ENCODE measurements around the gene LAMC3. TPM values are rescaled to one million over a fixed set of nuclear protein-coding genes. Genes with fewer than 3 reads are reported as not detected.
"Not testable (repeated sequence)": the region's sequence is repeated elsewhere in the genome, so short reads cannot be mapped to it uniquely, and the experiment has no call there.

Gene LAMC3
- total RNA-seq, 1 donor from 2014 or later: 0.29 TPM

DNA sequence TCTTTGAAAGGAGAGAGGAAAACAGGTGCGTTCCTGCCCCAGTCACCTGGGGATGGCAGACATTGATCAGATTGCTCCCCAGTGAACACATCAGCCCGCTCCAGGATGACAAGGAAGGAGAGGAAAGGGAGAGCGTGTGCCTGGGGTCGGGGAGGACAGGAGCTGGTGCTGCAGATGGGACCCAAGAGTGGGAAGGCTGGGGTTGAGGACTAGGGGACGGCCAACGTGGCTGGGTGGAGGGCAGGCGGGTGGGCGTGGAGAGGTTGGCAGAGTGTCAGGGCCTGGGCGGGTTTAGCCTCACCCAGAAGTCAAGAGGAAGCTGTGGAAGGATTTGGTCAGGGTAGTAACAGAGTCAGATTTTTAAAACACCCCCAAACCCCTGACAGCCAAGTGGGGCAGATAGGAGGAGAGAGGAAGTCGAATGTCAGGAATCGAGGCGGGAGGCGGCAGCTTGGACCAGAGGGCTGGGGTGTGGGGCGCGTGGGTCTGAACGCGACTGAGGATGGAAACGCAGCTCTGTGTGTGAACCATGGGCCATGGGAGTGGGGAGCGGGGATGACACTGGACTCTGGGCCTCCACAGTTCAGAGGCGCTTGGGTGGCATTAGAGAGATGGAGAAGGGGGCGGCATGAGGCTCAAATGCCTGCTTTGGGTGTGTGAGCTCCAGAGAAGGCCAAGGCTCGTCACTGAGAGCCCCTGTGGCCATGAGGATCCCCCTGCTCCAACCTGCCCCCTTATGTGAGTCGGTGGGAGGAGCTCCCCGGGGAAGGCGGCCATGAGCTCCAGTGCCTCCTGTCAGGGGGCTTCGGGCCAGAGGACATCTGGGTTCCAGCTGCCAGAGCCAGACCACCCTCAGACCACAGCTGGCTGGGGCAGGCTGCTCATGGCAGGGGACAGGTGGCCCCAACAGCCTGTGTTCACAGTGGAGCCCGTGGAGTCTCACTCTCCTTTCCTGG, 24.6 kb downstream of the LAMC3 start:
- no peak for DNase-seq (ENCODE audit: low read depth)
- H3K4me3 ChIP-seq (ENCODE audit: low read depth, low read length): no peak overlapping the region
- TF ChIP-seq, protein P1, sequence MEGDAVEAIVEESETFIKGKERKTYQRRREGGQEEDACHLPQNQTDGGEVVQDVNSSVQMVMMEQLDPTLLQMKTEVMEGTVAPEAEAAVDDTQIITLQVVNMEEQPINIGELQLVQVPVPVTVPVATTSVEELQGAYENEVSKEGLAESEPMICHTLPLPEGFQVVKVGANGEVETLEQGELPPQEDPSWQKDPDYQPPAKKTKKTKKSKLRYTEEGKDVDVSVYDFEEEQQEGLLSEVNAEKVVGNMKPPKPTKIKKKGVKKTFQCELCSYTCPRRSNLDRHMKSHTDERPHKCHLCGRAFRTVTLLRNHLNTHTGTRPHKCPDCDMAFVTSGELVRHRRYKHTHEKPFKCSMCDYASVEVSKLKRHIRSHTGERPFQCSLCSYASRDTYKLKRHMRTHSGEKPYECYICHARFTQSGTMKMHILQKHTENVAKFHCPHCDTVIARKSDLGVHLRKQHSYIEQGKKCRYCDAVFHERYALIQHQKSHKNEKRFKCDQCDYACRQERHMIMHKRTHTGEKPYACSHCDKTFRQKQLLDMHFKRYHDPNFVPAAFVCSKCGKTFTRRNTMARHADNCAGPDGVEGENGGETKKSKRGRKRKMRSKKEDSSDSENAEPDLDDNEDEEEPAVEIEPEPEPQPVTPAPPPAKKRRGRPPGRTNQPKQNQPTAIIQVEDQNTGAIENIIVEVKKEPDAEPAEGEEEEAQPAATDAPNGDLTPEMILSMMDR (conservative IDR thresholded peaks at IDR 0.05; ENCODE audit: low read depth, low read length): no peak

DNA sequence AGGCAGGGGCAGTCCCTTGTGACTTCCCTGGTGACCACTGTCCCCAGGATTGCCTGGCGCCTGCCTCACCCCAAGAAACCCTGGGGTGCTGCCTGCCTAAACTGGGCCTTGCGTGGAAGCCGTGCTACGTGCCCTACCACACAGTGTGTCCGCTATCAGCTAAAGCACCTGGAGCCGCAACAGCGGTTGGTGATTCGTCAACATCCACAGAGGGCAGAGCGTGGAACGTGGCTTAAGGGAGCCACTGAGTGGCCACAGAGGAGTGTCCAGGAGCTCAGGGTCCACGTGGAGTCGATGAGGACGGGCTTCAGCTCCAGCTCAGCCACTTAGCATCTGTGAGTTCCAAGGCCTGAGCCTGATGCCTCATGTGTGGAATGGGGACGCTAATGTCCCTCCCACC, 25.3 kb downstream of the LAMC3 start:
- DNase-seq (ENCODE audit: low read depth): no peak
- no peak overlapping the region for H3K4me3 ChIP-seq (ENCODE audit: low read depth, low read length)
- TF ChIP-seq, protein P1 (conservative IDR thresholded peaks at IDR 0.05; ENCODE audit: low read depth, low read length): no peak

DNA sequence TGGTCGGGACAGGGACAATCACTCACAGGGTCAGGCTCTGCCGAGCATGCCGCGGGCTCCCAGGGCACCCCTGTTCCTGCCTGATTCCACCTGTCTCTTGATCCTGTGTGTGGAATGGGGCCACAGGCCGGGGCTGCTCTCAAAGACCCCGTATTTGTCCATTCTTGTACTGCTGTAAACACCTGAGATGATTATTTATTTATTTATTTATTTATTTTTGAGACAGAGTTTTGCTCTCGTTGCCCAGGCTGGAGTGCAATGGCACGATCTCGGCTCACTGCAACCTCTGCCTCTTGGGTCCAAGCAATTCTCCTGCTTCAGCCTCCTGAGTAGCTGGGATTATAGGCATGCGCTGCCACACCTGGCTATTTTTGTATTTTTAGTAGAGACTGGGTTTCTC, 25.8 kb downstream of the LAMC3 start:
- not testable (repeated sequence) for H3K4me3 ChIP-seq (ENCODE audit: low read depth, low read length); DNase-seq (ENCODE audit: low read depth)

DNA sequence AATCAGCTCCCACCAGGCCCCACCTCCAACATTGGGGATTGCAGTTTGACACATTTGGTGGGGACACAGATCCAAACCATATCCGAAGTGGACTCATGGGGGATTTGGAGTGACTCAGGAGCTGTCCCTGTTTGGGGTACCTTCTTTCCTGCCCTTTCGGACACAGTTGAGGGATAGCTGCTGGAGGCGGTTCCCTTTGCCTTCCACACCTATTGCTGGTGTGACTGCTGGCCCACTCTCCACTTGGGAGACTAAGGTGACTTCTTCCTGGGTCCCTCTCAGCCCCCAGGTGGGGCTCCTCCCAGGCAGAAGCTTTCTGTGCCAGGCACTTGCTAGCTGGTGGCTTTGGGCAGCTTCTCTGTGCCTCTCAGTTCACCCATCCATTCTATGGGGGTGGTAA, 26.6 kb downstream of the LAMC3 start:
- H3K4me3 ChIP-seq (ENCODE audit: low read depth, low read length): no peak overlapping the region
- TF ChIP-seq, protein P1 (conservative IDR thresholded peaks at IDR 0.05; ENCODE audit: low read depth, low read length): no peak
- DNase-seq (ENCODE audit: low read depth): no peak

DNA sequence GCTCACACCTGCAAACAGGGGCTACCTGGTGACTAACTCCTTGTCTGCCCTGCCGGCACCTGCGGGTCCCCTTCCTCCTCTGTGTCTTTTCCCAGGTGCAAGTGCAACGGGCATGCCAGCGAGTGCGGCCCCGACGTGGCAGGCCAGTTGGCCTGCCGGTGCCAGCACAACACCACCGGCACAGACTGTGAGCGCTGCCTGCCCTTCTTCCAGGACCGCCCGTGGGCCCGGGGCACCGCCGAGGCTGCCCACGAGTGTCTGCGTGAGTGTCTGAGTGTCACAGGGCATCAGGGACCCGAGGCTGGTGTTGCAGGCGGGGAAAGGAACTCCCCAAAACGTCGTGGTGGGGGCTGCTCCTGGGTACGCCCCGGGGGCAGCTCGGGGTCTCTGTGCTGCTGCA, 27.1 kb downstream of the LAMC3 start:
- no peak for DNase-seq (ENCODE audit: low read depth)
- TF ChIP-seq, protein P1 (conservative IDR thresholded peaks at IDR 0.05; ENCODE audit: low read depth, low read length): no peak
- H3K4me3 ChIP-seq (ENCODE audit: low read depth, low read length): no peak overlapping the region

DNA sequence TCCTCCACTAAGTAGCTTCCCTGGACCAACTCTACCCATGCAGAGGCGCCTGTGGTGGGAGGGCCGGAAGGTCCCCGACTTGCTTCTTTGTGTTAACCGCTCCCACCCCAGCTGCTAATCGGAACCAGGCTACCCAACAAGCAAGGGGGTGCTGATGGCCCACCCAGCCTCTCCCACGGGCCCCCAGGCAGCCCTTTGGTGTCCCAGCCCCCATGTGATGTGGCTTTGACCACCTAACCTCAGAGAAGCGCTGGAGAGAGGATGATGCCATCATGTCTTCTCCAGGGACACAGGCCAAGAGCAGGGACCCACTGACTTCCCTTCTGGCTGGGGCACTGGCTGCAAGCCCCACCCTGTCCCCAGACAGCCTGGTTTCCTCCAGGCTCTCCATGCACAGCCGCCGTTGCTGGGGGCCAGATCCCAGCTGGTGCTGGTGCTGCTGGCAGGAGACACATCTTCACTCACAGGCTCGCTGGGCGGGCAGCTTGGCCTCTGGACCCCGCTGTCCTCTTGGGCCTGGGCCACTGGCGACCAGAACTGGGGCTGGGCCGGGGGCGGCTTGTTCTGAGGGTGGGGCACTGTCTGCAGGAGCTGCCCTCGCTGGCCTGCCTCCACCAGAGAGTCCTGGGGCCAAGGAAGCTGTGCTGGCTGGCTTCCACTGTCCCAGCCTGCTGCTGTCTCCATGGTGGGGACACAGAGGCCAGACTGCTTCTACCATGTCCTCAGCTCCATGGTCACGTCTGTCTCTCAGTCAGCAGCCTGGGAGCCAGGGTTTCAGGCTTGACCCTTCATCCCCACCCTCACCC, 27.8 kb downstream of the LAMC3 start:
- no peak for DNase-seq (ENCODE audit: low read depth)
- TF ChIP-seq, protein P1 (conservative IDR thresholded peaks at IDR 0.05; ENCODE audit: low read depth, low read length): no peak
- H3K4me3 ChIP-seq (ENCODE audit: low read depth, low read length): no peak overlapping the region

Measured in epithelial cell of proximal tubule (primary cell).